Natural killer cell treated with Interleukin-12 subunit alpha and Interleukin-12 subunit beta and Interleukin-15 and Interleukin-18, amount 100 ng/mL, for 72 hours (primary cell): Measurements from ENCODE around the gene HSD17B7. TPM values are rescaled to one million over a fixed set of nuclear protein-coding genes. Genes with fewer than 3 reads are reported as not detected.

Experiments
- ATAC-seq, 2 donors: fragments of 150-1000 bp; cut with Tn5 transposase in 1 of 2; sonication (Bioruptor Pico), chemical (Tn5 transposase) in 1 of 2; 2 replicates each; pipeline ENCODE4 v1.10.0; 2021
- DNase-seq: peaks from one replicate; pipeline ENCODE4 v3.0.0; 2022; ENCODE audit warnings: low spot score
- H3K27ac Mint-ChIP-seq, 2 donors: 1 replicate in 1 of 2; 2 replicates in 1 of 2; pipeline ENCODE4 v1.8.0; 2022; ENCODE audit warnings: mixed read lengths in 2 of 2, mild to moderate bottlenecking in 1 of 2, moderate library complexity in 1 of 2
- H3K27me3 Mint-ChIP-seq, 2 donors: 1 replicate in 1 of 2; 2 replicates in 1 of 2; pipeline ENCODE4 v1.8.0; 2022; ENCODE audit warnings: mixed read lengths in 2 of 2
- H3K36me3 Mint-ChIP-seq: one replicate; pipeline ENCODE4 v1.8.0; 2022; ENCODE audit warnings: mixed read lengths
- H3K4me1 Mint-ChIP-seq, 2 donors: 1 replicate in 1 of 2; 2 replicates in 1 of 2; pipeline ENCODE4 v1.8.0; 2022; ENCODE audit warnings: low read depth in 2 of 2, mixed read lengths in 2 of 2, mild to moderate bottlenecking in 1 of 2
- H3K4me3 Mint-ChIP-seq: one replicate; pipeline ENCODE4 v1.8.0; 2022; ENCODE audit warnings: mixed read lengths
- H3K9me3 Mint-ChIP-seq: 2 replicates; pipeline ENCODE4 v1.8.0; 2022; ENCODE audit warnings: mixed read lengths
- total RNA-seq, 2 donors: library from RNA; stranded (reverse); gene quantifications; one replicate each; pipeline ENCODE4 v1.2.3, GENCODE V29; 2022

The HSD17B7 gene
- total RNA-seq, 2 donors from 2014 or later: 24.7 to 54.7 TPM

- H3K27me3 Mint-ChIP-seq: peaks cover 5 to 16% of the 10 kb centered on the region in 2 donors
- no peak overlapping the region for H3K27ac Mint-ChIP-seq
- no peaks in the 10 kb centered on the region for H3K9me3 Mint-ChIP-seq
- no peak for DNase-seq
- ATAC-seq: no peak
- H3K4me1 Mint-ChIP-seq: no peaks in the 10 kb centered on the region
- H3K4me3 Mint-ChIP-seq: no peak overlapping the region
- no peaks in the 10 kb centered on the region for H3K36me3 Mint-ChIP-seq
These were observed 65.1 kb downstream of the HSD17B7 start for GRCh38 chr1:162855461-162856150.

- Mint-ChIP-seq H3K4me1 (no peaks in the 10 kb centered on the region), H3K9me3 (no peaks in the 10 kb centered on the region), H3K36me3 (no peaks in the 10 kb centered on the region), H3K27me3 (peaks cover 6 to 11% of the 10 kb centered on the region in 2 donors), H3K4me3 (no peak overlapping the region), H3K27ac (no peak overlapping the region)
- ATAC-seq (no peak), DNase-seq (no peak)
These were observed 65.8 kb downstream of the HSD17B7 start for GRCh38 chr1:162856260-162856659.

- no peaks in the 10 kb centered on the region for H3K4me1 Mint-ChIP-seq
- H3K36me3 Mint-ChIP-seq: no peaks in the 10 kb centered on the region
- H3K9me3 Mint-ChIP-seq: no peaks in the 10 kb centered on the region
- DNase-seq (no peak), ATAC-seq (no peak)
- H3K27ac Mint-ChIP-seq: no peak overlapping the region
- peaks cover 14 to 24% of the 10 kb centered on the region in 2 donors for H3K27me3 Mint-ChIP-seq
- H3K4me3 Mint-ChIP-seq: no peak overlapping the region
These were observed 67.3 kb downstream of the HSD17B7 start for GRCh38 chr1:162857850-162858249.

- H3K27me3 Mint-ChIP-seq: peaks cover 18 to 27% of the 10 kb centered on the region in 2 donors
- H3K9me3 Mint-ChIP-seq: no peaks in the 10 kb centered on the region
- no peak for DNase-seq
- H3K4me1 Mint-ChIP-seq: no peaks in the 10 kb centered on the region
- H3K36me3 Mint-ChIP-seq: no peaks in the 10 kb centered on the region
- no peak overlapping the region for H3K4me3 Mint-ChIP-seq
- H3K27ac Mint-ChIP-seq: no peak overlapping the region
- ATAC-seq: no peak
These were observed 68.7 kb downstream of the HSD17B7 start for GRCh38 chr1:162859191-162859590.

GRCh38 chr1:162861101-162861500, 70.6 kb downstream of the HSD17B7 start, which contains the start of gene CCDC190:
TSS of gene CCDC190 (minus strand) at chr1:162861175. CDS start at chr1:162859646, 1,529 bp downstream.
- H3K27ac Mint-ChIP-seq: no peak within 1 kb of the TSS
- H3K36me3 Mint-ChIP-seq: no peaks in the 10 kb centered on the region
- DNase-seq: no peak
- H3K4me1 Mint-ChIP-seq: no peaks in the 10 kb centered on the region
- H3K27me3 Mint-ChIP-seq: peaks cover 21 to 33% of the 10 kb centered on the region in 2 donors
- no peak for ATAC-seq
- H3K4me3 Mint-ChIP-seq: no peak within 1 kb of the TSS
- no peaks in the 10 kb centered on the region for H3K9me3 Mint-ChIP-seq

GRCh38 chr1:162861625-162862024, 71.1 kb downstream of the HSD17B7 start:
- Mint-ChIP-seq H3K27ac (no peak overlapping the region), H3K9me3 (no peaks in the 10 kb centered on the region), H3K36me3 (no peaks in the 10 kb centered on the region), H3K4me1 (no peaks in the 10 kb centered on the region), H3K4me3 (no peak overlapping the region), H3K27me3 (peaks cover 21 to 33% of the 10 kb centered on the region in 2 donors)
- no peak for DNase-seq
- no peak for ATAC-seq

Other genes starting within 250 kb of the HSD17B7 start
- 10 to 100 TPM; 24.3 to 40.8 TPM for gene UAP1, start 229.0 kb upstream of the HSD17B7 start, total RNA-seq
- gene DDR2, start 158.2 kb upstream of the HSD17B7 start, total RNA-seq: 1 to 10 TPM in 1 of 2 donors, under 1 TPM in 1; 0.57 to 2.3 TPM
- gene CCDC190, start 70.5 kb downstream of the HSD17B7 start, total RNA-seq: not detected